HG03159 (cell line): ENCODE measurements around the gene XKR3.
"Not testable (repeated sequence)": the region's sequence is repeated elsewhere in the genome, so short reads cannot be mapped to it uniquely, and the experiment has no call there.

ENCODE experiments used
- ATAC-seq: cut with Tn5 transposase; IDR thresholded peaks from one replicate; pipeline ENCODE4 v1.9.1; 2021; ENCODE audit warnings: mild to moderate bottlenecking, moderate library complexity; ENCODE audit not compliant: unreplicated experiment

The XKR3 gene

DNA sequence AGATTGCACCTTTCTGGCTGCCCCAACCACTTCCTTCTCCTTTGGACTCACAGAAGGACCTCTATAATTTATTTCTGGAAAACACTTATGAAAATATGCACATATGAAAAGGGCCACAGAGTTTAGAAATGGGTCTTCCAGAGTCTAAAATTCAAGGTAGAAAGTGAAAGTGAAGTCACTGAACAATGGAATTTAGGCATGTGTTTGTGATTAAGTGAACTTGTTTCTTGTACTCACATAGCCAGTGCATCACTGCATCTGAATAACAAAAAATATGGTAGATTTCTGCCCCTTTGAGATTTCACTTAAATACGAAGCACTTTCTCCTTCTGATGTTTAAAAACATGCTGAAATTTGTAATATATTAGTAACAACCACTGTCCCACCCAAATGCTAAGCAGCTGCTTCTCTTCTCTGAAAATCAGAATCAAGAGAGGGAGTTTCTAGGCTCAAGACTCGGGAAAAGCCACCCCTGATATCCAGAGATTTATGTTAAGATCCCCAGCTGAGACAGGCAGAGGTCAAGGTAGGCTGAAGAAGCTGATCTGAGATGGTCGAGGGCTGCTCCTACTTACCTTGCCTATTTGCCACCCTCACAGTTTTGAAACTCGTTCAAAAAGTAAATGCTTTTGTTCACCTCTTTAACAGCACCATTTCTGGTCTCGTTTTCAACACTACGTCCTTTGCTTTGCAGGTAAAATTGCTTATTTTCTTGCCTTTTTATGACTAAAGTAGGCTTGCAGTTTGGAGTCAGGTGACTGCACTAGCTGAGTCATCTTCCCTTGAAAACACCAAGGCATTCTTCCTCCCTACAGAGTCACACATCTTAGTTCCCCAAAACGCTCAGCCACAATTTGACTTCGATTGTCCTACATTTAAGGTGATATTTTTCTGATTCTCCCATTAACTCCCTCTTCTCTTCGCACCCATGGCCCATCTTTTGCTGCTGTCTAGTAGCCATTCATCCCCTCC lies at the start of gene XKR3:
TSS of gene XKR3 (minus strand) at position 696 of the 972 bp plus-strand sequence. CDS start 17,338 bp downstream, outside the sequence.
- ATAC-seq = no peak

DNA sequence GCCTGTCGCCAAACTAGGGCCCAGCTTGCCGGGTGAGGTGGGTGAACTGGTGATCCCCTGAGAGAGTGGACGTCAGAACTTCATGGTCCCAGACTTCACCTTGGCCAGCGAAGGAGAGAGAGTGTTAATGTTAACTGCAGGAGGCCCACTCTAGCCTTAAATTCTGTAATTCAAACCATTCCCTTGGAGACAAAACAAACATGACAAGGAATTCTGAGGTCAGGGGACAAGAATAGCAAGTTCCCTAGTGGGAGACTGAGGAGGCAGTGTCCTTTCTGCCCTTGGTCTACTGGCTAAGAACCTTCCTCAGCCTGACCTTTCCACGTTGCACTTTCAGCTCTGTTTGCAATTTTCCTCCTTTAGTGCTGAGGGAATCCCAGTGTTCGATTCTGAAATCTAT lies 44.4 kb upstream of the XKR3 start:
- not testable (repeated sequence) for ATAC-seq

DNA sequence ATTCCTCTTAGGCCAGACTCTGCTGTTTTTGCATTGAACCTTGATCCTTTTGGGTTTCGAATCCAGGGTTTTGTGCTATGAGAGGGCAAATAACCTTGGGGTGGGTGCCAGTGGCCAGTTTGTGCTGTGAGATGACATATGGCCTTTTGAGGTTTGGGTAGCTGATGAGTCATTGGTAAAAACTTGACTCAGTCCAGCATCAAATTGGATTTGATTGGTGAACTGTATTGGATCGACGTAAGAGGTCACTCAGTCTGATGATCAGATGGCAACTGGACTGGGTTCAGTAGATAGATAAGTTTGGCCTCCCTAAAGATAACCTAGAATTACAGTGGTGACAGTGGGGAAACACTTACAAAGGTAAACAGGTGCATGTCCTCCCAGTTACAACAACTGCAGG lies 41.0 kb upstream of the XKR3 start:
- no peak for ATAC-seq

DNA sequence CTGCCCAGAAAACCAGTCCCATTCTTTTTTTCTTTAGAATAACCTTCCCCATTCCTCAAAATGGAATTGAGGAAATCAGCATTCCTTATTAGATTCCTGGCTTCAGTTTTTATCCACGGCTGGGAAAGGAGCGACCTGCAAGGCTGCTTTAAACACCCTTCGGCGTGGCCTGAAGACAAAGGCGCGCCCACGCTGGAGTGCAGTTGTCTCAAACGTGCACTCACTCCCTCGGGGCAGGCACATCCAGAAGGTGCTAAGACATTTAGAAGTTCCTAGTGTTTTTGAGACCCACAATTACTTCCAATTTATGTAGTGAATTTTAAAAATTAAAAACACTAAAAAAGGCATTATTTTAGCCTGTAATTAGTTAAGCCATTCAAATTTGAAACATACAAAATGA lies 31.6 kb upstream of the XKR3 start:
- ATAC-seq = not testable (repeated sequence)

DNA sequence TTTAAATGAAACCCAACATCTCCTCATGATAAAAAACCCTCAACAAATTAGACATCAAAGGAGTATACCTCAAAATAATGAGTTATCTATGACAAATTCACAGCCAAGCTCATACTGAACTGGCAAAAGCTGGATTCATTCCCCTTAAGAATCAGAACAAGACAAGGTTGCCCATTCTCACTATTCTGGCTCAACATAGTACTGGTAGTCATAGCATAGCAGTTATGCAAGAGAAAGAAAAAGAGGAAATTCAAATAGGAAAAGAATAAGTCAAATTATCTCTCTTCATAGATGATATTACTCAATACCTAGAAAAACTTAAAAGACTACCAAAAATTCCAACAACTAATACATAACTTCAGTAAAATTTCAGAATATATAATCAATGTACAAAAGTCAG lies 29.4 kb upstream of the XKR3 start:
- ATAC-seq = no peak

DNA sequence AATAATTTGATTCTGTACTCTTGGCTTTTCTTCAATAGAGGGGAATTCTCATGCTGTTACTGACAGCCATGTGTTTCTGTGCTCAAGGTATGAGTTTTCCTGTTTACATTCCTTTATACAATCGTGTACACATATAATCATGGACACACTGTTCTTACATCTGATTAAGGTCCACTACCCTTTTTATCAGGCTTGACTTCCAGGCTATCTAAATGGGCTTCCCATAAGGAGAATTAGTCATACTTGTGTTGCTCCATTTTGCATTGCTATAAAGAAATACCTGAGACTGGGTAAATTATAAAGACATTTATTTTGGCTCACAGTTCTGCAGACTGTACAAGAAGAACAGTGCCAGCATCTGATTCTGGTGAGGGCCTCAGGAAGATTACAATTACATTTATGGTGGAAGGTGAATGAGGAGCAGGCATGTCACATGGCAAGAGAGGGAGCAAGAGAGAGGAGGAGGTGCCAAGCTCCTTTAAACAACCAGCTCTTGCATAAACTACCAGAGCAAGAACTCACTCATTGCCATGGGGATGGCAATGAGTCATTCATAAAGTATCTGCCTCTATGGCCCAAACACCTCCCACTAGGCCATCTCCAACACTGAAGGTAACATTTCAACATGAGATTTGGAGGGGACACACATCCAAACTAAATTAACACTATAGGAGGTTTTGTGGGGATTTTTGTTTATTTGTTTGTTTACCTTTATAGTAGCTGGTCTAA lies 26.2 kb upstream of the XKR3 start:
- ATAC-seq = not testable (repeated sequence)

DNA sequence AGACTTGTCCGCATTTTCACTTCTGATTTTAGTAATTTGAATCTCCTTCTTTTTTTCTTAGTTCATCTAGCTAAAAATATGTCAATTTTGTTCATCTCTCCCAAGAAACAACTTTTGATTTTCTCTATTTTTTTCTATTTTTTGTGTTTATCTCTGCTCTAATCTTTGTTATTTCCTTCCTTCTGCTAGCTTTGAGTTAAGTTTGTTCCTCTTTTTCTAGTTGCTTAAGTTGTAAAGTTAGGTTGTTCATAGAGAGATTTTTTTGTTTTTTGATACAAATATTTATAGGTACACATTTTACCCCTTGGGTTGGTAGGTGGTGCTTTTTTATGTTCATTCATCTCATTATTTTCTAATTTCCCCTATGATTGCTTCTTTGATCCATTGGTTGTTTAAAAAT lies 22.1 kb upstream of the XKR3 start:
- no peak for ATAC-seq

DNA sequence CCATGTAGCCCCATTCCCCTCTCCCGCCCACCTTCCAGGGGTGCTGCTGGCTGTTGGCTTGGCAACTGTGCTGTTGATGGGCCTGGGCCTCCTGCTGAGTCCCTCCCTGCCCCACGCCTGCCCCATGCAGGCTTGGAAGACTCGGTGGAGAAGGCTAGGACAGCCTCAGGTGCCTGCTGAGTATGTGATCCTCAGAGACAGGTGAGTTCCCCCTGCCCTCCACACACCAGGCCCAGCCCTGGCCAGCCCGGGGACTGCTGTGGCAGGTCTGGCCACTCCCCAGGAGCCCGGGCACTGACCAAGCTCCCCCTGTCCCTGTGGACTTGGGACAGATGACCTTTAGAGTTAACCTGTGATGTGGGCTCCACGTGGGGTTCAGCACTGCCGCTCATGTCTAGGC lies 20.7 kb upstream of the XKR3 start:
- no peak for ATAC-seq

DNA sequence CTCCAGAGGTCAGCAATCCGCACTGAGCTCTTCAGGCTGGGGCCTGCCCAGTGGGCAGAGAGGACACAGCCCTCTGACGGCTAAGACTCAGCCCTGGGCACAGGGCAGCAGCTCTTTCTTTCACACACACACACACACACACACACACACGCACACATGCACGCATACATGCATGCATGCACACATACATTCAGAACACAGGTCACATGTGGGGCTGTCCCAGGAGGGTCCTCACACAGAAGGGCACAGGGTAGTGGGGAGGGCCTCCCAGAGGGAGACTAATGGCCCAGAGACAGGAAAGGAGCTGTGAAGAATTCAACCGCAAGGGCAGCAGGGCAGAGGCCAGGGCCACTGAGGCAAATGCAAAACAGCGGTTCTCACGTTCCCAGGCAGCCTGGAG lies 20.3 kb upstream of the XKR3 start:
- no peak for ATAC-seq

DNA sequence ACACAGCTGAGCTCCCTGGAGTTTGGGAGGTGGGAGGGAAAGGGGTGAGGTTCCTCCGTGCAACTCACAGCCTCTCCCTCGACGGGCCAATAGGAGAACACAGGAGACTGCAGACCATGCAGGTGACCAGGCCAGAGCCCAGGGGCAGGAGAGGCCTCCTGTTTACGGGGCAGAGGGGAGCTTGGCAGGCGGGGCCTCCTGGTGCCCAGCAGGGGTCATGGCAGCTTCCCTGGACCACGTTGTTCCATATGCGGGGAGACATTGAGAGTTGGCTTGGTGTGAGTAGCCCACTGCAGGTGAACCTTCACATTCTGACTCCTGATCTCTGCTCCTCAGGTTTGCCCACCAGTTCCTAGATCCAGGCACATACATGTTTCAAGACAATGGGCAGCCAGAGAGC lies 19.3 kb upstream of the XKR3 start:
- no peak for ATAC-seq

DNA sequence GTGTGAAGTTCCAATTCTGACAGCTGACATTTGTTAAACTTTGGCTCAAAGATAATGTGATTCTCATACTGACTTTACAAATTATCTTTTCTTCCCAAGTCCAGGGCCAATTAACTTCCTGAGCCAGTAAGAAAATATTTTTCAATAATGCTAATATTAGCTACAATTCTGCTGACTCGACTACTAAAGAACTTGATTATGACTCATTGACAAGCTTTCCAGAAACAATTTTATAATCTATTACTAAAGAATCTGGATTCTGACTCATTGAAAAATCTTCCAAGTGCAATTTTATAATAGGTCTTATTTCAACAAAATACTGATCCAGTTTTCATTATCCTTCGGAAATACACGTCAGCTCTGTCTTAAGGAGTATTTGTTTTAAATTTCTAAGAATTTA lies 12.9 kb upstream of the XKR3 start:
- no peak for ATAC-seq

DNA sequence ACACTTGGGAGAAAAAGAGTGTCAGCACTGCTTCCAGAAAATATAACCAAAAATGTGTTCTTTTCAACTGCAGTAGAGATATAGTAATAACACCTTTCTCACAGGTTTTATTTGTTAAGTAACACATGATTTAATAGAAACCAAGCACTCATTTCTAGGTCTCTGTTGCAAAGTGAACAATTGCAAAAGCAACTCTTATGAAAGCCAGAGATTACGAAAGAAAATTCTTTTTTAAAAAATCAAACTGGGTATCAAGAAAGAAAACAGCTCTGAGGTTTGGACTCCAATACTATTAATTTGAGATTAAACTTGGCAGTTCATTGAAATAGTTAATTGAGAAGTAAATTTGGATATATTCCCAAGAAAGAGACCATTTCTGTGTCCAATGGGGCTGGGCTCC lies 9.8 kb upstream of the XKR3 start:
- no peak for ATAC-seq

DNA sequence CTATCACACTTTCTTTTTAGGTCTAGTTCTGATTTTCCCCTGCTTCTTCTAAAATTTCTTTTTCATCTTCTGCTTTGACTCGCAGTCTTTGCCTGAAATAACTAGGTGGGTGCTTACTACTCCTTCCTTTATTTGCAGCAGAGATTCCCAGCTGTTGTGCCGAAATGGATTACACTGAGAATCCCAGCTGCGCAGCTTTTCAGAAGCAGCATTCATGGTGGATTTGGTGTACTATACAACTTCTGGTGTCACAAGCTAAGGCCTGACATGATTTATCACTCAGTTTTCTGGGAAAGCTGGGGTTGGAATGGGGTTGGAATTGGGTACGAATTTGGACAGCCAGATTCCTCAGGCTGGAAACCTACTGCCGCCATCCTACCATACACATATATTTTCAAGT lies 6.0 kb upstream of the XKR3 start:
- no peak for ATAC-seq

DNA sequence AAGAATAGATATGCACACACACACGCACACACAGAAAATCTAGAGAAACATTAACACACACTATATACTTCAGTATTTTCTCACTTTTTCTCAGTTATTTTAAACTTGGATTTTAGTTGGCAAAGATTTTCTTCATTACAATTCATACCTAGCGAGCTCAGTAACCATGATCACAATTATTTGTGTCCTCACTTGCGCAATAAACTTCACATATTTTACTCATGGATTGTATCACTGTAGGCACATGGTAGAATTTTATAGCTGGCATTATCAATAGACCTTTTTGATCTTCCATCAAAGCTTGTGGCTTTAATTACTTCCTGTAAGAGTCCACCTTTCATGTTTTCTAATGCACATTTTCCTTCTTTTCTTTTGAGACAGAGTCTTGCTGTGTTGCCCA lies 4.8 kb upstream of the XKR3 start:
- no peak for ATAC-seq

DNA sequence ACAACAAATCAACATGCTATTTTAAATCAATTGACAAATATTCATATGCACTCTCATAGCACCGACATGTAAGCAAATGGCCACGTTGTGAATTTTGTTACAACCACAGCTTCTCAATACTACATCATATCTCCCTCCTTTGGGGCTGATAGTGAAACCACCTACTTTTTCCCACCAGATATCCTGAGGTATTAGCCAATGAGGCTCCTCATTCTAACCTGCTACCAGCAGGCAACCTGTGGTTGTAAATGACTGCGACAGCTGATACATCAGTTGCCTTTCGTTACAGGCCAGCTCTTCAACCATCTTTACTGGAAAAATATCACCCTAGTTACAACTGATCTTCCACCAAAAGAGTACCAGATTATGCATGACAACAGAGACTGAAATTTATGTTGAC lies 3.7 kb upstream of the XKR3 start:
- ATAC-seq = no peak

DNA sequence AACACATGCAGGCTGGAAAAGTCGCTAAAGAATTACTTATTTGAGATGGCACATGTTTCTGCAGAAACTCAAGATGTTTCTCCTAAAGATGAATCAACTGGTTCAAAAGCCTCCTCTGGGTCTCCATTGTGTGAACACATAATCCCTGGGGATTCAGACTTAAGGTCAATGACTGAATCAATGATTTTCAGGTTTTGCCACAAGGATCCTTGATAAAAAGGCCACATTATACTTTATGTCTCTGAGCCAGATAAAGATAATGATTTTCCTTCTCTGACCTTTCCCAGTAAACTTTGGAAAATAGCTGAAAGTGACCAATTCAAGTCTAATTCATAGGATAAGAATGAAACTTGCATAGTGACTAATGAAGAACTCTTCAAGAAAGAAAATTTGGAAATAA lies 2.3 kb upstream of the XKR3 start:
- ATAC-seq = no peak

DNA sequence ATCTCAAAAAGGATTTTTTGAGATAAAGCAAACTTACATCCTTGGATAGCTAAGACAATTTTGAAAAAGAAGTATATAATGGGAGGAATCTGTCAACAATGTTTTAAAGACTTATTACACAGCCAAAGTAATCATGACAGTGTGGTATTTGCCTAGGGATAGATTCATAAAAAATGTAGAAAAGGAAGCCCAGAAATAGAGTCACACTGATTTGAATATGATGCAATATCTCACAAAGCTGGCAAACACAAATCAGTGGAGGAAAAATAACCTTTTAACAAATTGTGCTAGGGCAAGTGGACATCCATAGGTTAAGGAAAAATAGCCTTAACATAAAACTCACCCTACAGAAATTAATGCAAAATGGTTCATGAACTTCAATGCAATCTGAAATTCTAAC lies 6.0 kb downstream of the XKR3 start:
- ATAC-seq = no peak

DNA sequence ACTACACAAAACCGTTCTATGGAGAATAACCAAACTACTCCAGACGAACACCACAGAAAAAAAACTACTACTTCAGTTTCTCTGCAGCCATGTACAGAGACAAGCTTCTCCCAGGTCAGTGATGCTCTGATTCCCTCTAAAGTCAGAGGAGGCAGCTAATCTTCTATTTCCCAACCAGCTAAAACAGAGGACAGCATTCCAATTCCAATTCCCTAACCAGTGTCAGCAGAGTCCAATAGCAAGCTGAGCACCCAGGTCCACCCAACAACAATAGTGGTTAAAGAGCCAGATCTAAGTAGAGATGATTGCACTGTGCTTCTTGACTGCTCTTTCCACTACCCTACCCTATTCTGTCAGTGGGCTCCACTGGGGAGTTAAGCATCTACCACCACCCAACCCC lies 6.7 kb downstream of the XKR3 start:
- no peak for ATAC-seq

DNA sequence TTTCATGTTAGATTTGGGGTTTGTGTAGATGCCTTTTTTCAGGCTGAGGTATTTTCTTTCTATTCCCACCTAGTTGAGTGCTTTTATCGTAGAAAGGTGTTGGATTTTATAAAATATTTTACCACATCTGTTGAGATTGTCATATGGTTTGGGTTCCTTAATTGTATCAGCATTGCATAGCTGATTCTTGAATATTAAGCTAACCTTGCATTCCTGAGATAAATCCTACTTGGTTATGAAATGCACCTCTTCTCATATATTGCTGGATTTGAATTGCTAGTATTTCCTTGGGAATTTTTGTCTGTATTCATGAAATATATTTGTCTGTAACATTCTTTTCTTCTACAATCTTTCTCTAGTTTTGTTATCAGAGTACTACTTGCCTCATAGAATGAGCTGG lies 10.1 kb downstream of the XKR3 start:
- no peak for ATAC-seq

DNA sequence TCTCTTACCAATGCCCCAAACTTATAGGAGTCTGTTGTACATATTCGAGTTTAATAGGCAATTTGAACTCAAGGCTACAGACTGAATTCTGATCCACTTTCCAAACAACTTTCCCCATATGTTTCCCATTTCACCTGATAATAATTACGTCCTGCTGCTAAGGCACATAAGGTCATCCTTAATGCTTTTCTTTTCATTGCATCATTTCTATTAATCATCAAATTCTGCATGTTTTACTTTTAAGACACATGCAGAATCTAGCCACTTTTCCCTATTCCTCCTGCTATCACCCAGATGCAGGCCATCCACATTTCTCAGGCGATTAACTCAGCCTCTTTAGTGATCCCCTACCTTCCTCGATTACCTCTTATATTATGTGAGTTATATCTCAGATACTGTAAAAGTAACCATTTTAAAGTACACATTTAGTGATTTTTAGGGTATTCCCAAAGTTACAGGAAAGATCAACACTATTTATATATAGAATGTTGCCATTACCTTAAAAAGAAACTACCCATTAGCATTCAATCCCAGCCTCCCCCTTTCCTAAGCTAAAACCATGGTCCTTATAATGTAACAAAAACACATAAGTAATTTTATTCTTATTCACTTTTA lies 14.9 kb downstream of the XKR3 start:
- ATAC-seq = no peak

DNA sequence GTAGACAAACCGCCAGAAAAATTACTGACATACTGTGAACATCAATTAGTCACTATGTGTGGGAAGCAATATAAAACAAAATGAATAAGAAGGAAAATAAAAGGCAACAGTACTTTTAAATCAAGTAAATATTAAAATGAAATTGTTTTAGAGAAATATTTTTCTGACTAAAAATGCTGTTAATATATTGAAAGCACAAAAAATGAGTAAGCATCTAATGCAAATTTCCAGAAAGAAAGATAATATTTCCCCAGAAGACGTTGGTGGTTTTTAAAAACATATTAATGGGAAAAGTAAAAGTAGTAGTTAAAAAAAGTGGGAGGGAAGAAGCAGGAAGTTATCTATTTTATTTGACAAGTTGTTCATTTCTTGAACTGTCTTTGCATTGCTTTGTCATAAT lies 16.5 kb downstream of the XKR3 start:
- ATAC-seq = no peak

DNA sequence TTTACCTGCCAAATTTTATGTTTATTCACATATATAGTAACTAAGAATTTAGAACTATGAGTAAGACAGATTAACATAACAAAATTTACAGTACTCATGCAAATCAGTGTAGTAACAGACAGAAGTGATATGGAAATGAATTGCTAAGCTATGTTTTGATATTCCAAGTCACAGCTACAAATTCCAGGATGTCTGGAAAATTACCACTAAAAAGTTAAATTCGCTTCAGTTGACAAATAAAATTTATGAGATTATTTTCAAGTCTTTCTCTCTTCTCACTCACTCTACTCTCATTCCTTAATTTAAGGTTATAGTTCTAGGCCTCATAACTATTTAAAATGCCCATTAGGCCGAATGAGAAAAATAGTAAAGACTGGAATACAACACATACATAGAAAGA lies 18.1 kb downstream of the XKR3 start:
- no peak for ATAC-seq
